ENCODE data around the gene MOBP.
A peak's percentile ranks its signal among the peaks of the same experiment; 100 is the strongest.

The MOBP gene

DNA sequence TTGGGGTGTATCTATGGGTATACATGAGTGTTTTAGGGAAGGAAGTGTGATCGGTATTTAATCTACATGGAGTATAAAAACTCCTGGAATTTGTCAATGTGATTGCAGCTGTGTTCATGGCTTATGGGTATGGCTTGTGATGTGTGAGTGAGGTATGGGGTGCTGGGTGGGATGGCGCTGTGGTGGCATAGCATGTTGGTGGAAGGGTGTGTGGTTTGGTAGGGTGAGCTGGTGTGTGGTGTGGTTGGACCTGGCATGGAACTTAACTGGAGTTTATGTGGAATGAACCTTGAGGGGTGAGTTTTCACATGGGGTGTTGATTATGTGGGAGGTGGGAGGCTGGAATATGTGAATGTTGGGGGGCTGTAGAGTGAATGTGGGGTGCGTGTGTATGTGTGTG is 492 bp upstream of the MOBP start:
- TF ChIP-seq ZFX (IDR thresholded peaks at IDR 0.05; ENCODE audit: borderline replicate concordance), result no peak
- TF ChIP-seq, protein P1, sequence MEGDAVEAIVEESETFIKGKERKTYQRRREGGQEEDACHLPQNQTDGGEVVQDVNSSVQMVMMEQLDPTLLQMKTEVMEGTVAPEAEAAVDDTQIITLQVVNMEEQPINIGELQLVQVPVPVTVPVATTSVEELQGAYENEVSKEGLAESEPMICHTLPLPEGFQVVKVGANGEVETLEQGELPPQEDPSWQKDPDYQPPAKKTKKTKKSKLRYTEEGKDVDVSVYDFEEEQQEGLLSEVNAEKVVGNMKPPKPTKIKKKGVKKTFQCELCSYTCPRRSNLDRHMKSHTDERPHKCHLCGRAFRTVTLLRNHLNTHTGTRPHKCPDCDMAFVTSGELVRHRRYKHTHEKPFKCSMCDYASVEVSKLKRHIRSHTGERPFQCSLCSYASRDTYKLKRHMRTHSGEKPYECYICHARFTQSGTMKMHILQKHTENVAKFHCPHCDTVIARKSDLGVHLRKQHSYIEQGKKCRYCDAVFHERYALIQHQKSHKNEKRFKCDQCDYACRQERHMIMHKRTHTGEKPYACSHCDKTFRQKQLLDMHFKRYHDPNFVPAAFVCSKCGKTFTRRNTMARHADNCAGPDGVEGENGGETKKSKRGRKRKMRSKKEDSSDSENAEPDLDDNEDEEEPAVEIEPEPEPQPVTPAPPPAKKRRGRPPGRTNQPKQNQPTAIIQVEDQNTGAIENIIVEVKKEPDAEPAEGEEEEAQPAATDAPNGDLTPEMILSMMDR (IDR thresholded peaks at IDR 0.05), result no peak
- no peak overlapping the region for H3K27ac ChIP-seq

DNA sequence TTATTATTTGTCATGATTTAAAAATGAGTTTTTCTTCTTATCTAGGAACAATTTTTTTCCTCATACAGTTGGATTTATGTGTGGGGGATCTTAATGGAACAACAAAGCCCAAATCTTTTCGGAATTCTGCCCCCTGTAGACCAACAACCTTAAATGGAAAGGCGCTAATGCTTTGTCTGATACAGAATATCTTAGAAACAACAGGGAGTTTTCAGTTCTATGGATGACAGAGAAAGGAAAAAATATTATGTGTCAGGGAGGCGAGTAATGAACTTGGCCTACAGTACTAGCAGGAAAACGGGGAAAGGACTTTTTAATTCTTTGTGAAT is 592 bp downstream of the MOBP start:
- TF ChIP-seq ZFX (IDR thresholded peaks at IDR 0.05; ENCODE audit: borderline replicate concordance), result no peak
- TF ChIP-seq, protein P1 (IDR thresholded peaks at IDR 0.05), result peak; percentile 16; the same call in 1 of the 2 replicates
- no peak overlapping the region for H3K27ac ChIP-seq

DNA sequence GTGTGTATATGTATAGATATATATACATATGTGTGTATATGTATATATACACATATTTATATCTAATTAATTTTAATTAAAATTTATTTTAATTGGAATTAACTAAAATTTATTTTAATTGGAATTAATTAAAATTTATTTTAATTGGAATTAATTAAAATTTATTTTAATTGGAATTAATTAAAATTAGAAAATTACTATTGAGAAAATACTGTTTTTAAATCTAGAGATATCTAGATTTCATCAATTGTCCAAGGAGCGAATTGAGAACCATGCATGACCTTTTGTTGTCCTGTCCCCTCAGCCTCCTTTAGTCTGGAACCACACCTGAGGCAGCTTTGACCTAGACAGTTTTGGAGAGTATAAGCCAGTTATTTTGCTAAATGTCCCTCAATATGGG is 1.8 kb downstream of the MOBP start:
- TF ChIP-seq, protein P1 (IDR thresholded peaks at IDR 0.05), result no peak
- TF ChIP-seq ZFX (IDR thresholded peaks at IDR 0.05; ENCODE audit: borderline replicate concordance), result no peak
- no peak overlapping the region for H3K27ac ChIP-seq

DNA sequence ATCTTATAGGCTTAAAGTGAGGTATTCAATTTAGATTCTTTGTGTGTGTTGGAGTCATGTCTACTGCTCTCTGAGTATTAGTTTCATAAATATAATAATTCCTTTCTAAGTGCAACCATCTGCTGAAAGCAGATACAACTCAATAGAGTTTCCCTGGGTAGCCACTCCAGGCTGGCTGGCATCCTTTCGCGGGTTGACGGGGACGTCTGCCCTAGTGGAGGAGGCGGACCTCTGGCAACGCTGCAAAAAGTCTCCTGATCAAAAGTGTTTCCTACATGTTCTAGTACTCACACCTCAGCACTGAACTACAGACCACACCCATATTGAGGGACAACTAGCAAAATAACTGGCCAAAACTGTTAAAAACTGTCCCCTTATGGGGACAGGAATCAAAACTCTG is 2.5 kb downstream of the MOBP start:
- no peak for TF ChIP-seq ZFX (IDR thresholded peaks at IDR 0.05; ENCODE audit: borderline replicate concordance)
- TF ChIP-seq, protein P1 (IDR thresholded peaks at IDR 0.05), result no peak
- no peak overlapping the region for H3K27ac ChIP-seq

DNA sequence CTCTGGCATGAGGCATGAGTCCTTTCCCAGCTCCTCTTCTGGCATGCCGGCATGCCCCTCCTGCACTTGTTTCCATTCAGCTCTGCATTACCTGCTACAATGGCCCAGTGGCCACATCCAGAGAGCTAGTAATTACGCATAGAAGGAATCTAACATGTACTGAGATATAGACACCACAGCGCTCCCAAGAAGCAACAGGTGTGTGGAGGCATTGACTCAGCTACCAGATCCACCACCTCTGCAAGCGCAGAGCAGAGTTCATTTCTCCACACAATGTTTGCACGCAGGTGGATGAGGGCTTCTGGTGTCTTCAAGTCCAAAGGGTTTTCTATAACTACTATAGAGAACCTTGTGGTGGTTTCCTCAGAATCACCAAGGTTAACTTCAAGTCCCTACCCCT is 4.2 kb downstream of the MOBP start:
- TF ChIP-seq, protein P1 (IDR thresholded peaks at IDR 0.05), result no peak
- no peak for TF ChIP-seq ZFX (IDR thresholded peaks at IDR 0.05; ENCODE audit: borderline replicate concordance)
- no peak overlapping the region for H3K27ac ChIP-seq

DNA sequence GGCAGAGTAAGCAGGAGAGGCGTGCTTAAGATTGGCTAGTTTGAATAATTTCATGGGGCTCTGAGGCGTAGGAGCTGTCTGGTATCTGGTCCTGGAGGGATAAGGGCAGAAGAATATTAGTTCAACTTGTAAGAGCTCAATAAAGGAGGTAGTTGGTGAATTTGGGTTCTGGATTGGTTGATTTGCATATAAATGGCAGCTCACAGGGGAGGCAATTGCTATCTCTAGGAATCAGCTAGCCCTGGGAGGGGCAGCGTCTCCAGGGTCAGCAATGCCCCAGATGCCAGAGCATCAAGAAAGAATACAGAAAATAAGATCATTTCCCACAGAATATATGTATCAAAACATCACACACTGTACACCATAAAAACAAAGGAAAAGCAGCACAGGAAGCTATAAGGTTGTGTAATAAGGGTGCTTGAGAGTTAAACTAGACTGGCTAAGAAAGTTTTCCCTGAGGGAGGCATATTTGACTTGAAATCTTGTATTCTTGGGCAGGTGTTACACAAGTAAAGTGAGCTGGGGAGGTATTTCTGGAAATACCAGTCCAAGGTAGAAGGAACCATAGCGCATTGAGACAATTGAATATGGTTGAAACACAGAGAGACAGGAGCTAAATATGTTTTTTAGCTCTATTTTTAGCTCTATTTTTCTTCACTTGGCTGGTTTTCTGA is 6.1 kb downstream of the MOBP start:
- H3K27ac ChIP-seq, result no peak overlapping the region
- TF ChIP-seq, protein P1 (IDR thresholded peaks at IDR 0.05), result no peak
- TF ChIP-seq ZFX (IDR thresholded peaks at IDR 0.05; ENCODE audit: borderline replicate concordance), result no peak

DNA sequence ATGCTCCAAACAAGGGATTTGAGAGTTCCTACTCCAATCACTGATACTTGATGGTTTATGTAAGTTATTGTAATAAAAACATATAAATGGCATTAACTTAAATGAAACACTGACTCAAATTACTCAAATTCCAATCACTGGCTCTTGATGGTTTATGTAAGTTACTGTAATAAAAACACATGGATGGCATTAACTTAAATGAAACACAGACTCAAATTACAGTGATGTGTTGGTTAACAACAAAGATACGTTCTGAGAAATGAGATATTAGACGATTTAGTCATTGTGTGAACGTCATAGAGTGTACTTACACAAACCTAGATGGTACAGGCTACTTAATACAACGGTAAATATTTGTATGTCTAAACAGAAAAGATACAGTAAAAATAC is 6.6 kb downstream of the MOBP start:
- TF ChIP-seq, protein P1 (IDR thresholded peaks at IDR 0.05), result no peak
- TF ChIP-seq ZFX (IDR thresholded peaks at IDR 0.05; ENCODE audit: borderline replicate concordance), result no peak
- no peak overlapping the region for H3K27ac ChIP-seq

Data from 22Rv1 (cell line).